ENCODE data around the gene GJD3. TPM values are rescaled to one million over a fixed set of nuclear protein-coding genes. Genes with fewer than 3 reads are reported as not detected.
"Not testable (repeated sequence)": the region's sequence is repeated elsewhere in the genome, so short reads cannot be mapped to it uniquely, and the experiment has no call there.

GJD3 gene
- total RNA-seq, 2 donors from 2014 or later = 0.40 to 0.85 TPM

- intact Hi-C loops (cut with DNase I) = no loop called here
Measured at GRCh38 chr17:40373324-40373723, 8.8 kb upstream of the GJD3 start.

GRCh38 chr17:40372644-40373043 is 8.1 kb upstream of the GJD3 start:
- H3K27me3 ChIP-seq; H3K27ac ChIP-seq; H3K36me3 ChIP-seq; H3K9ac ChIP-seq (ENCODE audit: low read depth in 2 of 2, low read length in 2 of 2); H3K4me1 ChIP-seq; DNase-seq; H3K4me3 ChIP-seq; H3K9me3 ChIP-seq; intact Hi-C loops (cut with DNase I): not testable (repeated sequence)

More at GRCh38 chr17:40373324-40373723, 8.8 kb upstream of the GJD3 start:
- H3K4me3 ChIP-seq = no peak overlapping the region
- no peak overlapping the region for H3K27ac ChIP-seq
- no peaks in the 10 kb centered on the region for H3K36me3 ChIP-seq
- no peak for DNase-seq
- no peaks in the 10 kb centered on the region for H3K27me3 ChIP-seq
- no peak for TF ChIP-seq CTCF (IDR thresholded peaks at IDR 0.05)
- H3K9me3 ChIP-seq = no peaks in the 10 kb centered on the region
- H3K9ac ChIP-seq (ENCODE audit: low read depth in 2 of 2, low read length in 2 of 2) = no peak overlapping the region
- no peaks in the 10 kb centered on the region for H3K4me1 ChIP-seq

- Histone ChIP-seq H3K27me3 (no peaks in the 10 kb centered on the region), H3K36me3 (no peaks in the 10 kb centered on the region), H3K4me1 (no peaks in the 10 kb centered on the region), H3K27ac (no peak overlapping the region), H3K9ac (ENCODE audit: low read depth in 2 of 2, low read length in 2 of 2) (no peak overlapping the region), H3K9me3 (no peaks in the 10 kb centered on the region), H3K4me3 (no peak overlapping the region)
- intact Hi-C loops (cut with DNase I) = no loop called here
- DNase-seq = no peak
- no peak for TF ChIP-seq CTCF (IDR thresholded peaks at IDR 0.05)
Measured at GRCh38 chr17:40372031-40372430, 7.5 kb upstream of the GJD3 start.

- DNase-seq = no peak
- Histone ChIP-seq H3K4me1 (no peaks in the 10 kb centered on the region), H3K27ac (no peak overlapping the region), H3K9me3 (no peaks in the 10 kb centered on the region), H3K36me3 (no peaks in the 10 kb centered on the region), H3K27me3 (no peaks in the 10 kb centered on the region), H3K9ac (ENCODE audit: low read depth in 2 of 2, low read length in 2 of 2) (no peak overlapping the region), H3K4me3 (no peak overlapping the region)
- intact Hi-C loops (cut with DNase I) = no loop called here
- no peak for TF ChIP-seq CTCF (IDR thresholded peaks at IDR 0.05)
Measured at GRCh38 chr17:40371261-40371929, 6.9 kb upstream of the GJD3 start.

GRCh38 chr17:40369923-40370322 is 5.4 kb upstream of the GJD3 start:
- H3K9ac ChIP-seq (ENCODE audit: low read depth in 2 of 2, low read length in 2 of 2) = no peak overlapping the region
- no peaks in the 10 kb centered on the region for H3K4me1 ChIP-seq
- TF ChIP-seq CTCF (IDR thresholded peaks at IDR 0.05) = no peak
- no peaks in the 10 kb centered on the region for H3K9me3 ChIP-seq
- no peak overlapping the region for H3K4me3 ChIP-seq
- no peak for DNase-seq
- no peaks in the 10 kb centered on the region for H3K36me3 ChIP-seq
- H3K27me3 ChIP-seq = no peaks in the 10 kb centered on the region
- intact Hi-C loops (cut with DNase I) = no loop called here
- H3K27ac ChIP-seq = no peak overlapping the region

DNA sequence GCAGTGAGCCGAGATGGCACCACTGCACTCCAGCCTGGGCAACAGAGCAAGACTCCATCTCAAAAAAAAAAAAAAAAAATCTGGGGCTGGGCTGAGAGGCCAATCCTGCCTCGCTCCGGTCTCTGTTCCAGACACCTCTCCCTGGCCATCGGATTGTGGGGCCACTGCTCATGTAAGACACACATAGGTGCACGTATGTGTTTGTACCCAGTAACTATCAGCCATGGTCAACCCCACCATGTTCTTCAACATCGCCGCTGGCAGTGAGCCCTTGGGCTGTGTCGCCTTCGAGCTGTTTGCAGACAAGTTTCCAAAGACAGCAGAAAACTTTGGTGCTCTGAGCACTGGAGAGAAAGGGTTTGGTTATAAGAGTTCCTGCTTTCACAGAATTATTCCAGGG is 3.2 kb upstream of the GJD3 start:
- H3K4me1 ChIP-seq; H3K36me3 ChIP-seq; DNase-seq; H3K27me3 ChIP-seq; H3K9ac ChIP-seq (ENCODE audit: low read depth in 2 of 2, low read length in 2 of 2); H3K9me3 ChIP-seq; intact Hi-C loops (cut with DNase I); H3K4me3 ChIP-seq; H3K27ac ChIP-seq: not testable (repeated sequence)
